ENCODE results near the gene NCKAP5.

DNA sequence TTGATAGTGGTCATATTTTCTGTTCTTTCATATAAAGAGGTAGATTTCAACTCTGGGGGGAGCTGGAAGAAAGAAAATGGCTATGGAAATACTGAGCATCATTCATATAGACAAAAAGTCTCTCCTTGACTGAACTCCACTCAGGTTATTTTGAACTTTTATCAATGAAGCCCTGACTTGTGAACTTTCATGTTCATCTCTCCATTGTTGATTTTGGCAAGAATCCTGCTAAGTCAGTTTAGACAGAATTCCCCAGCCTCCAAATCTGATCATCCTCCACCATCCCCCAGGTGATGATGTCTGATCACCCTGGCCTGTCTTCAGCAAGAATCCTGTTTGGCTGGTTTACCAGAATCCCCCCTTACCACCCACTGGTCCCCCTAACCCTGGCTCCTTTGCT is 395.0 kb downstream of the NCKAP5 start:
- TF ChIP-seq, protein P1, sequence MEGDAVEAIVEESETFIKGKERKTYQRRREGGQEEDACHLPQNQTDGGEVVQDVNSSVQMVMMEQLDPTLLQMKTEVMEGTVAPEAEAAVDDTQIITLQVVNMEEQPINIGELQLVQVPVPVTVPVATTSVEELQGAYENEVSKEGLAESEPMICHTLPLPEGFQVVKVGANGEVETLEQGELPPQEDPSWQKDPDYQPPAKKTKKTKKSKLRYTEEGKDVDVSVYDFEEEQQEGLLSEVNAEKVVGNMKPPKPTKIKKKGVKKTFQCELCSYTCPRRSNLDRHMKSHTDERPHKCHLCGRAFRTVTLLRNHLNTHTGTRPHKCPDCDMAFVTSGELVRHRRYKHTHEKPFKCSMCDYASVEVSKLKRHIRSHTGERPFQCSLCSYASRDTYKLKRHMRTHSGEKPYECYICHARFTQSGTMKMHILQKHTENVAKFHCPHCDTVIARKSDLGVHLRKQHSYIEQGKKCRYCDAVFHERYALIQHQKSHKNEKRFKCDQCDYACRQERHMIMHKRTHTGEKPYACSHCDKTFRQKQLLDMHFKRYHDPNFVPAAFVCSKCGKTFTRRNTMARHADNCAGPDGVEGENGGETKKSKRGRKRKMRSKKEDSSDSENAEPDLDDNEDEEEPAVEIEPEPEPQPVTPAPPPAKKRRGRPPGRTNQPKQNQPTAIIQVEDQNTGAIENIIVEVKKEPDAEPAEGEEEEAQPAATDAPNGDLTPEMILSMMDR (conservative IDR thresholded peaks at IDR 0.05; ENCODE audit: low read depth, low read length), result no peak
- TF ChIP-seq EZH2phosphoT487 (IDR thresholded peaks at IDR 0.05; ENCODE audit: borderline replicate concordance, low read length) (no peak), EZH2 (IDR thresholded peaks at IDR 0.05; ENCODE audit: low read length, unreplicated experiment) (no peak)

Measured in PC-3 (cell line).